ENCODE measurements around the gene YIPF3. TPM values are rescaled to one million over a fixed set of nuclear protein-coding genes. Genes with fewer than 3 reads are reported as not detected.

YIPF3 gene
- total RNA-seq, 4 donors from 2014 or later, result 26.5 to 212 (median 92.7) TPM

GRCh38 chr6:43495409-43495941 lies 21.3 kb downstream of the YIPF3 start:
- no peaks in the 10 kb centered on the region for H3K27me3 ChIP-seq
- no peak for DNase-seq
- no peaks in the 10 kb centered on the region for H3K36me3 ChIP-seq
- H3K4me1 ChIP-seq, result peaks cover 0 to 21% of the 10 kb centered on the region in 2 donors
- H3K27ac ChIP-seq, result no peak overlapping the region
- TF ChIP-seq POLR2A (IDR thresholded peaks at IDR 0.05), result no peak
- TF ChIP-seq, protein P1, sequence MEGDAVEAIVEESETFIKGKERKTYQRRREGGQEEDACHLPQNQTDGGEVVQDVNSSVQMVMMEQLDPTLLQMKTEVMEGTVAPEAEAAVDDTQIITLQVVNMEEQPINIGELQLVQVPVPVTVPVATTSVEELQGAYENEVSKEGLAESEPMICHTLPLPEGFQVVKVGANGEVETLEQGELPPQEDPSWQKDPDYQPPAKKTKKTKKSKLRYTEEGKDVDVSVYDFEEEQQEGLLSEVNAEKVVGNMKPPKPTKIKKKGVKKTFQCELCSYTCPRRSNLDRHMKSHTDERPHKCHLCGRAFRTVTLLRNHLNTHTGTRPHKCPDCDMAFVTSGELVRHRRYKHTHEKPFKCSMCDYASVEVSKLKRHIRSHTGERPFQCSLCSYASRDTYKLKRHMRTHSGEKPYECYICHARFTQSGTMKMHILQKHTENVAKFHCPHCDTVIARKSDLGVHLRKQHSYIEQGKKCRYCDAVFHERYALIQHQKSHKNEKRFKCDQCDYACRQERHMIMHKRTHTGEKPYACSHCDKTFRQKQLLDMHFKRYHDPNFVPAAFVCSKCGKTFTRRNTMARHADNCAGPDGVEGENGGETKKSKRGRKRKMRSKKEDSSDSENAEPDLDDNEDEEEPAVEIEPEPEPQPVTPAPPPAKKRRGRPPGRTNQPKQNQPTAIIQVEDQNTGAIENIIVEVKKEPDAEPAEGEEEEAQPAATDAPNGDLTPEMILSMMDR (IDR thresholded peaks at IDR 0.05), result no peak
- H3K9me3 ChIP-seq, result no peaks in the 10 kb centered on the region
- intact Hi-C loops (cut with DNase I; ENCODE audit: low total_unique reads), result loop anchor here (10.0 kb wide), 1 partner anchor 131 kb away; the partner anchor contains the start of gene ZNF318
- H3K4me3 ChIP-seq, result no peak overlapping the region

DNA sequence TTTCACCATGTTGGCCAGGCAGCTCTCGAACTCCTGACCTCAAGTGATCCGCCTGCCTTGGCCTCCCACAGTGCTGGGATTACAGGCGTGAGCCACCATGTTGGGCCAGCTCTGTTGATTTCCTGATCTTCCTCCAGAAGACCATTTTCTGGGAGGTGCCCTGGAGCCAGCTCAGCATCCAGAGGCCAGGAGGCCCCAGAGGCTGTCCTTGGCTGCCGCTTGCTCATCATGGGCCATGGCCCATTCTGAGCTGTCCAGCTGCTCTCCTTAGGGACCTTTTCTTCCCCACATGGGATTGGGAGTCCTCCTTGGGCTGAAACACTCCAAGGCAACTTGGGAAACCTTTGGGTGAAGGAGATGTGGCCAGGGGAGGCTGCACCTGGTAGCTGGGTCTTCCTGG lies 22.0 kb downstream of the YIPF3 start:
- DNase-seq, result no peak
- Histone ChIP-seq H3K4me1 (peaks cover 0 to 21% of the 10 kb centered on the region in 2 donors), H3K27me3 (no peaks in the 10 kb centered on the region), H3K27ac (no peak overlapping the region), H3K4me3 (no peak overlapping the region), H3K9me3 (no peaks in the 10 kb centered on the region), H3K36me3 (no peaks in the 10 kb centered on the region)
- TF ChIP-seq POLR2A (IDR thresholded peaks at IDR 0.05), result no peak
- TF ChIP-seq, protein P1 (IDR thresholded peaks at IDR 0.05), result no peak
- intact Hi-C loops (cut with DNase I; ENCODE audit: low total_unique reads), result loop anchor here (10.0 kb wide), 1 partner anchor 130 kb away; the partner anchor contains the start of gene ZNF318

DNA sequence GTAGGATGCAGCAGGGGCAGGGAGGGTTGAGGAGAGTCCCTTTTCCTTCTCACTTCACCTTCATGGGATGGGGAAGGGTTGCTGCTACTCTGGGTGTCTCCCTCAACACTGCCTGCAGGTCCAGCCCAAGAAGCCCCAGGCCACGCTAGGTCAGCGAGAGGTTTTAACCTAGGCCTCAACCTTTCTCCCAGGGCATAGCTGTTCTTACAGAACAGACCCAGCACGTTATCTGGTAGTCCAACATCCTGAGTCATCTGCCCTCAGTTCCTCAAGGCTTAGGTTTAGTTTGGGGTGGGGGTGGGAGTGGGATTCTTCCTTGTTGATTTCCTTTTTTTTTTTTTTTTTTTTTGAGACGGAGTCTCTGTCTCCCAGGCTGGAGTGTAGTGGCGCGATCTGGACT lies 22.4 kb downstream of the YIPF3 start:
- no peak overlapping the region for H3K27ac ChIP-seq
- no peak overlapping the region for H3K4me3 ChIP-seq
- no peak for TF ChIP-seq POLR2A (IDR thresholded peaks at IDR 0.05)
- TF ChIP-seq, protein P1 (IDR thresholded peaks at IDR 0.05), result no peak
- intact Hi-C loops (cut with DNase I; ENCODE audit: low total_unique reads), result loop anchor here (10.0 kb wide), 1 partner anchor 130 kb away; the partner anchor contains the start of gene ZNF318
- H3K36me3 ChIP-seq, result no peaks in the 10 kb centered on the region
- no peaks in the 10 kb centered on the region for H3K9me3 ChIP-seq
- no peak for DNase-seq
- no peaks in the 10 kb centered on the region for H3K27me3 ChIP-seq
- H3K4me1 ChIP-seq, result peaks cover 0 to 21% of the 10 kb centered on the region in 2 donors

- Histone ChIP-seq H3K9me3 (no peaks in the 10 kb centered on the region), H3K27me3 (no peaks in the 10 kb centered on the region), H3K36me3 (no peaks in the 10 kb centered on the region), H3K27ac (no peak overlapping the region), H3K4me1 (peaks cover 0 to 21% of the 10 kb centered on the region in 2 donors), H3K4me3 (no peak overlapping the region)
- TF ChIP-seq, protein P1 (IDR thresholded peaks at IDR 0.05), result no peak
- TF ChIP-seq POLR2A (IDR thresholded peaks at IDR 0.05), result no peak
- DNase-seq, result no peak
- intact Hi-C loops (cut with DNase I; ENCODE audit: low total_unique reads), result loop anchor here (10.0 kb wide), 1 partner anchor 129 kb away; the partner anchor contains the start of gene ZNF318
These were observed 22.9 kb downstream of the YIPF3 start for GRCh38 chr6:43493833-43494232.

- Histone ChIP-seq H3K36me3 (no peaks in the 10 kb centered on the region), H3K4me3 (no peak overlapping the region), H3K27me3 (no peaks in the 10 kb centered on the region), H3K4me1 (peaks cover 0 to 21% of the 10 kb centered on the region in 2 donors), H3K9me3 (no peaks in the 10 kb centered on the region), H3K27ac (no peak overlapping the region)
- no peak for DNase-seq
- no peak for TF ChIP-seq POLR2A (IDR thresholded peaks at IDR 0.05)
- TF ChIP-seq, protein P1 (IDR thresholded peaks at IDR 0.05), result no peak
- intact Hi-C loops (cut with DNase I; ENCODE audit: low total_unique reads), result loop anchor here (10.0 kb wide), 1 partner anchor 128 kb away; the partner anchor contains the start of gene ZNF318
These were observed 23.5 kb downstream of the YIPF3 start for GRCh38 chr6:43493230-43493629.
